OCI-LY1 (cell line): ENCODE measurements around the gene PIGH.

Experiments used
- H2AFZ ChIP-seq: fragments of 200-600 bp; sonication (generic), shearing (Covaris generic); 2 replicates; pipeline ENCODE4 v1.6.0; 2014; ENCODE audit warnings: antibody characterized with exemption, mild to moderate bottlenecking, low read length
- H3F3A ChIP-seq: fragments of 200-600 bp; sonication (generic), shearing (Covaris generic); 2 replicates; pipeline ENCODE4 v1.6.0; 2014; ENCODE audit warnings: mild to moderate bottlenecking, antibody characterized with exemption, low read length, moderate library complexity; ENCODE audit not compliant: insufficient read depth
- H3K27ac ChIP-seq: fragments of 200-600 bp; sonication (generic); 2 replicates; pipeline ENCODE4 v1.5.1; 2014; ENCODE audit warnings: low read length, mixed run types, mild to moderate bottlenecking, low read depth; ENCODE audit not compliant: poor library complexity, severe bottlenecking
- H3K27me3 ChIP-seq: fragments of 200-600 bp; sonication (generic); 2 replicates; pipeline ENCODE4 v1.6.0; 2014; ENCODE audit warnings: antibody characterized with exemption, mild to moderate bottlenecking, low read length, moderate library complexity; ENCODE audit not compliant: insufficient read depth
- H3K36me3 ChIP-seq: fragments of 200-600 bp; sonication (generic); 2 replicates; pipeline ENCODE4 v1.6.1; 2014; ENCODE audit warnings: mild to moderate bottlenecking, antibody characterized with exemption, low read length, moderate library complexity, mixed read lengths; ENCODE audit not compliant: insufficient read depth
- H3K4me1 ChIP-seq: fragments of 200-600 bp; sonication (generic); 2 replicates; pipeline ENCODE4 v1.5.1; 2014; ENCODE audit warnings: mild to moderate bottlenecking, low read length, moderate library complexity; ENCODE audit not compliant: insufficient read depth, severe bottlenecking
- H3K4me2 ChIP-seq: fragments of 200-600 bp; sonication (generic), shearing (Covaris generic); 2 replicates; pipeline ENCODE4 v1.6.1; 2014; ENCODE audit warnings: low read length
- H3K4me3 ChIP-seq: fragments of 200-600 bp; sonication (generic); 2 replicates; pipeline ENCODE4 v1.5.1; 2014; ENCODE audit warnings: low read length, low read depth, mild to moderate bottlenecking, mixed read lengths; ENCODE audit not compliant: poor library complexity, severe bottlenecking
- H3K79me2 ChIP-seq: fragments of 200-600 bp; shearing (Covaris generic); 2 replicates; pipeline ENCODE4 v1.6.1; 2016; ENCODE audit warnings: mixed run types, low read length, mixed read lengths; ENCODE audit not compliant: insufficient read depth
- H3K9ac ChIP-seq: fragments of 200-600 bp; sonication (generic), shearing (Covaris generic); 2 replicates; pipeline ENCODE4 v1.6.1; 2014; ENCODE audit warnings: mild to moderate bottlenecking, low read length, mixed read lengths
- H3K9me2 ChIP-seq: fragments of 200-600 bp; sonication (generic), shearing (Covaris generic); 2 replicates; pipeline ENCODE4 v1.6.1; 2014; ENCODE audit warnings: low read depth, mild to moderate bottlenecking, low read length, mixed read lengths
- H3K9me3 ChIP-seq: fragments of 200-600 bp; shearing (Covaris generic); 2 replicates; pipeline ENCODE4 v1.6.1; 2014; ENCODE audit warnings: low read length, mixed read lengths
- H4K20me1 ChIP-seq: fragments of 200-600 bp; sonication (generic), shearing (Covaris generic); 2 replicates; pipeline ENCODE4 v1.6.0; 2016; ENCODE audit warnings: mild to moderate bottlenecking, low read length; ENCODE audit not compliant: insufficient read depth
- EZH2 ChIP-seq: fragments of 200-600 bp; sonication (generic), shearing (Covaris generic); IDR thresholded peaks from 2 replicates; pipeline ENCODE4 v1.8.0; 2017; ENCODE audit warnings: borderline replicate concordance, mixed run types, mild to moderate bottlenecking, antibody characterized with exemption, low read length, moderate library complexity, mixed read lengths
- TF ChIP-seq, protein P1 (sequence below): fragments of 200-600 bp; sonication (generic), shearing (Covaris generic); IDR thresholded peaks from 2 replicates; pipeline ENCODE4 v1.5.1; 2017; ENCODE audit warnings: mild to moderate bottlenecking, antibody characterized with exemption, low read length, moderate library complexity, mixed read lengths

The PIGH gene

DNA sequence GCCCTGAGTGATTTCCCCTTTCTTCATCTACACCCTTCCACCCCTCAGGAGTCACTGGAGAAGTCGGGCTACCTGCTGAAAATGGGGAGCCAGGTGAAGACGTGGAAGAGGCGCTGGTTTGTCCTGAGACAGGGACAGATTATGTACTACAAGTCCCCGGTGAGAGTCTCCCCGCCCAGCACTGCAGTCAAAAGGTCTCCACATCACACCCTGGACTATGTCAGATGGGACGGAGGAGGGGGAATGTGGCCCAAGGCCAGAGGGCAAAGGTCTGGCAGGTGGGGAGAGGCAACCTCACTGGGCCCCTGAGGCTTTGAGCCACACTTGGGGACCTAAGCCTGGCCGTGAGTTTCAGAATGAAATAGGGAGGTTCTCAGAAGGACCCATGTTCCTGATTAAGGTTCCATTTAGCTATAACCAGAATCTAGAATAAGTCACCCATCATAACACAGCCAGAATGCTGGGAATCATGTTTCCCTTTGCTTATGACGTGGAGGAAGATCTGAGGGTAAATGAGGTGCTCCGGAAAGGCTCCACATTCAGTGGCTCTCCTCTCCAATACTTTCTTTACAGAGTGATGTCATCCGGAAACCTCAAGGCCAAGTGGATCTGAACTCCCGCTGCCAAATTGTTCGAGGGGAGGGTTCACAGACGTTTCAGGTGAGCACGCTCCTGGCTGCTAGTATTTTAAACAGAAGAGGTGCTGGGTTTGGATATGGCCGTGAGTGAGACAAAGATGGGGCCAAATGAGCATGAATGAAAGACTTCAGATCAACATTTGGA lies 26.6 kb downstream of the PIGH start:
- Histone ChIP-seq H3K9me2 (no peaks in the 10 kb centered on the region), H3K4me1 (no peaks in the 10 kb centered on the region), H3F3A (no peaks in the 10 kb centered on the region), H2AFZ (no peak overlapping the region), H3K4me2 (no peak overlapping the region), H3K4me3 (no peak overlapping the region), H3K9me3 (no peaks in the 10 kb centered on the region), H3K27ac (no peak overlapping the region), H4K20me1 (no peaks in the 10 kb centered on the region), H3K27me3 (0 out of 2 replicates have a peak, but pooled peaks cover 7% of the 10 kb centered on the region), H3K79me2 (no peaks in the 10 kb centered on the region), H3K9ac (no peak overlapping the region), H3K36me3 (no peaks in the 10 kb centered on the region)
- no peak for TF ChIP-seq EZH2
- TF ChIP-seq, protein P1, sequence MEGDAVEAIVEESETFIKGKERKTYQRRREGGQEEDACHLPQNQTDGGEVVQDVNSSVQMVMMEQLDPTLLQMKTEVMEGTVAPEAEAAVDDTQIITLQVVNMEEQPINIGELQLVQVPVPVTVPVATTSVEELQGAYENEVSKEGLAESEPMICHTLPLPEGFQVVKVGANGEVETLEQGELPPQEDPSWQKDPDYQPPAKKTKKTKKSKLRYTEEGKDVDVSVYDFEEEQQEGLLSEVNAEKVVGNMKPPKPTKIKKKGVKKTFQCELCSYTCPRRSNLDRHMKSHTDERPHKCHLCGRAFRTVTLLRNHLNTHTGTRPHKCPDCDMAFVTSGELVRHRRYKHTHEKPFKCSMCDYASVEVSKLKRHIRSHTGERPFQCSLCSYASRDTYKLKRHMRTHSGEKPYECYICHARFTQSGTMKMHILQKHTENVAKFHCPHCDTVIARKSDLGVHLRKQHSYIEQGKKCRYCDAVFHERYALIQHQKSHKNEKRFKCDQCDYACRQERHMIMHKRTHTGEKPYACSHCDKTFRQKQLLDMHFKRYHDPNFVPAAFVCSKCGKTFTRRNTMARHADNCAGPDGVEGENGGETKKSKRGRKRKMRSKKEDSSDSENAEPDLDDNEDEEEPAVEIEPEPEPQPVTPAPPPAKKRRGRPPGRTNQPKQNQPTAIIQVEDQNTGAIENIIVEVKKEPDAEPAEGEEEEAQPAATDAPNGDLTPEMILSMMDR, result no peak

DNA sequence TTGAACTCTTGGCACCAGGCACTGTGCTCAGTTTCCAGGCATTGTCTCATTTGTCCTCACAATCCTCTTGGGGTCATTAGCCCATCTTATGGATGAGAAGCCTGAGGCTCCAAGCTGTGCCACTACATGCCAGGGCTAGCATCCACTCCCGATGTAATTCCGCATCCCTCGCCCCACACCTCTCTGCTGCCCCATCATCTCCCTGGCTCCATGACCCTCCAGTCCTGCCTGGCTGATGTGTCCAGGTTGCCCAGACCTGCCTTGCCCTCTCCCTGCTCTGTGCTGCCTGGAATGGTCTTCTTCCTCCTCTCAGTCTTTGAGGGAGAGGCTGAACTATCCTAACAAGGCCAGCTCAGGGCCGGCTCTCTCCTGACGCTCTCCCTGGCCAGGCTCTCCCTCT lies 27.5 kb downstream of the PIGH start:
- H3K79me2 ChIP-seq, result no peaks in the 10 kb centered on the region
- H2AFZ ChIP-seq, result no peak overlapping the region
- H3K4me1 ChIP-seq, result no peaks in the 10 kb centered on the region
- TF ChIP-seq EZH2, result no peak
- TF ChIP-seq, protein P1, result no peak
- no peak overlapping the region for H3K27ac ChIP-seq
- H3F3A ChIP-seq, result no peaks in the 10 kb centered on the region
- H3K4me2 ChIP-seq, result no peak overlapping the region
- 0 out of 2 replicates have a peak, but pooled peaks cover 7% of the 10 kb centered on the region for H3K27me3 ChIP-seq
- H4K20me1 ChIP-seq, result no peaks in the 10 kb centered on the region
- H3K9me3 ChIP-seq, result no peaks in the 10 kb centered on the region
- no peak overlapping the region for H3K4me3 ChIP-seq
- no peaks in the 10 kb centered on the region for H3K36me3 ChIP-seq
- no peak overlapping the region for H3K9ac ChIP-seq
- H3K9me2 ChIP-seq, result no peaks in the 10 kb centered on the region

DNA sequence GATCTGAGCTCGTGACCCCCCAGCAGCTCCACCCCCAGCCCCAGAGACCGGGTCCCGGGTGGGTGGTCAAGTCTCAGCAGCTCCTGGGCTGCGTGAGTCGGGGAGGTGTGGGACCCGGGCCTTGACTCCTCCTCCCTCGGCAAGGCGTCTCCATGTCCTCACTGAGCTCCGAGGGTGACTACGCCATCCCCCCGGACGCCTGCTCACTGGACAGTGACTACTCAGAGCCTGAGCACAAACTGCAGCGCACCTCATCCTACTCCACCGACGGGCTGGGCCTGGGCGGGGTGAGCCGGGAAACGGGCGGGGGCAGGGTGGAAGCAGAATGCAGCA lies 28.1 kb downstream of the PIGH start:
- Histone ChIP-seq H3K9me3 (no peaks in the 10 kb centered on the region), H3K4me2 (no peak overlapping the region), H3K36me3 (no peaks in the 10 kb centered on the region), H3K27me3 (0 out of 2 replicates have a peak, but pooled peaks cover 7% of the 10 kb centered on the region), H3K9ac (no peak overlapping the region), H3K79me2 (no peaks in the 10 kb centered on the region), H2AFZ (no peak overlapping the region), H3K4me3 (no peak overlapping the region), H3K4me1 (no peaks in the 10 kb centered on the region), H3F3A (no peaks in the 10 kb centered on the region), H4K20me1 (no peaks in the 10 kb centered on the region), H3K27ac (no peak overlapping the region), H3K9me2 (no peaks in the 10 kb centered on the region)
- TF ChIP-seq, protein P1, result no peak
- no peak for TF ChIP-seq EZH2
